Epidermal melanocyte (primary cell): ENCODE measurements around the gene HECTD4.
"Not testable (repeated sequence)": the region's sequence is repeated elsewhere in the genome, so short reads cannot be mapped to it uniquely, and the experiment has no call there.

ENCODE experiments used
- DNase-seq: peaks from one replicate; pipeline ENCODE4 v3.0.0; 2011; ENCODE audit warnings: low spot score; ENCODE audit not compliant: insufficient read length

Gene HECTD4

DNA sequence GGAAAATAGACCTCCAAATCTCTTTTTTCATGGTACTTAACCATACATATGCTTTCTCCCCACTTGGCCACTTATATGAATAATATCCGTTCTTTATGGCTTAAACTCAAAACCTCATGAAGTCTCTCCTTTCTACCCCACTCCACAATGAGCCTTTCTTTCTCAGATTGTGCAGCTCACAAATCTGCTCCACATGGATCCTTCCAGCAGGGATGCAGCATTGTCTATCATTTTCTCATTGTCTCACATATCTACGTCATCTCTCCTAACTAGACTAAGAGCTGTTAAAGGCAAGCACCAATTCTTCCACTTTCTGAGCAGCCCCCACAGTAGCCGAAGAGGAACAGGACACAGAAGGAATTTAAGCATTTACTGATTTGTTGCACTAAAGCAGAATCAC, 106.4 kb downstream of the HECTD4 start:
- DNase-seq = no peak

DNA sequence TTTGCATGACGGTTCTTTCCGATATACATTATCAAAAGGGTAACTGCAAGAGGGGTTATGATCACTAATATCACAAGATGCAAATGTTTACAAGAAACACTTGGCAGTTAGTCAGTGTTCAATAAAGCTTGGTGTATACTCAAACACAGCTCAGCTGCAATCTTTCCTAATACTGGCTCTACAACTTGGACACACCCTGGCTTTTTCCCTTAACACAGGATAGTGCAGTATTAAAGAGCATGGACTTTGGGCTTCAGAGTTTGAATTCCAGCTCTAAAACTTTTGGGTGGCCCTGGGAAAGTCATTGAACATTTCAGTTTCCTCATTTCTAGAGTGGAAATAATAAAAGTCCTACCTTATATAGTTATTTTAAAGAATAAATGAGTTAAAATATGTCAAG, 107.0 kb downstream of the HECTD4 start:
- DNase-seq = no peak

DNA sequence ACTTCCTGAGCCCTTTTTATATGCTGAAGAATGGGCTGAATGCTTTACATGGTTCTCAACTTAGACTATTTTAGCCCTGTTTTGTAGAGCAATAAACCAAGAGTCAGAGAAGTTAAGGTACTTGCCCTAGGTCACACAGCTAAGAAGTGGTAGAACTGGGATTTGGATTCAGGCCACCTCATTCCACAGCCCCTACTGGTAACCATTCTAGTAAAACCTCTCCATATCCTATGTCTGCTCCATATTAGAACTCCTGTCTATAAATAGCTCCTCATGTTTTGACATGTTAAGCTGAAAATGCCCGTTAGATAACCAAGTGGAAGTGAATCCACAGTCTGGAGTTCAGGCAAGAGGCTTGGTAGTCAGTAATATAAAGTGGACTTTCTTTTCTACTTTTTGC, 111.6 kb downstream of the HECTD4 start:
- no peak for DNase-seq

DNA sequence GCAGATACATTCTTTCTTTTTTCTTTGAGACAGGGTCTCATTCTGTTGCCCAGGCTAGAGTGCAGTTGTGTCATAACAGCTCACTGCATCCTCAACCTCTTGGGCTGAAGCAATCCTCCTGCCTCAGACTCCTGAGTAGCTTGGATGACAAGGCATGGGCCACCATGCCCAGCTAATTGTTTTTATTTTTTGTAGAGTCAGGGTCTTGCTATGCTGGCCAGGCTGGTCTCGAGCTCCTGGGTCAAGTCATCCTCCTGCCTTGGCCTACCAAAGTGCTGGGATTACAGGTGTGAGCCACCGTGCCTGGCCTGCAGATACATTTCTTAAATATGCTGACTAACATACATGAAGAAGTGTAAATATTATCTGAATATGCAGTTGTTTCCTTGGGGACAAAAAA, 115.8 kb downstream of the HECTD4 start:
- no peak for DNase-seq

- DNase-seq = no peak
Measured at GRCh38 chr12:112261559-112261958, 120.7 kb downstream of the HECTD4 start.

DNA sequence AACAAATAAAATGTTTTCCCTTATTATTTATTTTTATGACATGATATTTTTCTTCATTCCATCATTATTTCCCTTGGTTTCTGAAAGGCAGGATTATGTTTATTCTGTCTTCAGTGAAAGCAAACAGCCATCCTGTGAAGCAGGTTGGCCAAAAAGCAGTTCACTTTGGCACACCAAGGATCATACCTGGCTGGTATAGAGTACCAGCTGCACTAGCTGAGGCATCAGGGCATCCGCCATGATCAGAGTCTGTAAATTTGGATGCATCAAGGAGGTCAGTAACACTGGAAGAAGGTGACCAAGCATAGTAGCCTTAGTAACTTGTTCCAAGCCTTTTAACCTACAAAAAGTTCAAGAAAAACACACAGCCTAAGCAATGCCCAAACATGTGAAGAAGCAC, 123.3 kb downstream of the HECTD4 start:
- DNase-seq = no peak

DNA sequence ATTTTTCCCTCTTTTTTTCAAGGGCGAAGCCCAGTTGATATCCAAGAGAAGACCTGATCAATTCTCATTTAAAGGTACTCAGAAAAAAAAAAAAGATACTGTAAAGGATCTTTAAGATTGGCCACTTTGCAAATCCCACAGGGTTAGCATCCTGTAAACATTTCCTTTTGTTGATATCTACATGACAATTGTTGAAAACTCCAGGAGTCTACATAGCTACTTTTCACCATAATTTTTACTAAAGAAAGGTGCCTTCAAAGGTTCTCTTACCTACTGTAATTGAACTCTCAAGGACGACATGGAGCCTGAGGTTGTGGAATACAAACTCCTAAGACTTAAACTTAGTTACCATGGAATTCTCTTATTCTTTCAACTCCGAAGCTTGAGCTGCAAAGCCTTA, 125.5 kb downstream of the HECTD4 start:
- no peak for DNase-seq

GRCh38 chr12:112252184-112252583, 130.0 kb downstream of the HECTD4 start:
- DNase-seq = no peak

- not testable (repeated sequence) for DNase-seq
Measured at GRCh38 chr12:112244902-112245301, 137.3 kb downstream of the HECTD4 start.

DNA sequence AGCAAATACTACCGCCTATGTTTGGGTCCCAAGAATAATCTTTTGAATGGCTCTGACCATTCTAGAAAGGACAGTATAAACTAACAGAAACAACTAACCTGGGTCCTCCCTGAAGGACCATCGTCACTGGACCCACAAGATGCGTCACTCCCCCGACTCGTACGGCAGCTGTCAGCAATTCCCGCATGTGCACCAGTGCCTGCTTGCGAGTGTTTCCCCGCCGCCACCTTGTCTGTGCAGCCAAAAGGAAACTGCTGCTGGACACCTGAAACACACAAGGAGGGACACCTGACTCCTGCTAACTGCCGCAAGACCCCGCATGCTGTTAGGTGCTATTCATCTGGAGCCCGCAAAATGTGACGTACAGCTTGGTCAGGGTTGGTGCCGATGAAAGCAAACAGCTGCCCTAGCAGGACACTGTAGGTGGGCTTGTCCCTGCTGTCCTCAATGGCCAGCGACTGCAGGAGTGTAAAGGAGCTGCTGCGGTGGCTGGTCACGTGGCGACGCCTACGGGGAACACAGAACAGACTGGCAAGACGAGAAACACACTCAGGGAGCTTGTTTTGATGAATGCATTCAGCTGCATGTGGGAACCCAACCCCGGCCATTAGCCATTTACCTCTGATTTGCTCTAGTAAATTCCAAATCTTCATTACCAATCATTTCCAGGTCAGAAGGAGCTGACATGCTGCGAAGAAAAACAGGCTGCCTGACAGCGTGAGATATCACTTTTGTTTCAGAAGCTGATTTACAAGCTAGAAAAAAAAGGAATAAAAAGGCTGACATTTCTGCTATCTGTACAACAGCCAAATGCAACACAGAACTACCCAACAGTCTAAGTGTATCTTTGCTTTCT, 138.7 kb downstream of the HECTD4 start:
- no peak for DNase-seq

- no peak for DNase-seq
Measured at GRCh38 chr12:112241176-112241575, 141.1 kb downstream of the HECTD4 start.

DNA sequence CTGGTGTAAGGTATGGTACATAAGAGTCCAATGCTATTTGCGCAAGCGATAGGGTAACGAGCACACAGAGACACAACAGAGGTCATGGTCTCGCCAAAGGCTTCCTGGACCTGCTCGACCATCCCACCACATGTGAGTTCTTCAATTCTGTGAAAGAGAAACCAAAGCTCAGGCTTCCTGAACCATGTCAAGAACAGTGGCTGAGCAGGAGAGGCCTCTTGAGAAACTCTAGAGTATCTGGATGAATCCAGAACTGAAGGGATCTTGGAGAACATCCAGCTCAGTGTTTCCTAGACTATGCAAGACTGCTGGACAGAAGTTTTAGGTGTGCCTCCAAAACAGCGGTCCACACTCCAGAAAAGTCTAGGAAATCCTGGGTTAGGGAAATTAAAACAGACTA, 142.3 kb downstream of the HECTD4 start:
- no peak for DNase-seq

DNA sequence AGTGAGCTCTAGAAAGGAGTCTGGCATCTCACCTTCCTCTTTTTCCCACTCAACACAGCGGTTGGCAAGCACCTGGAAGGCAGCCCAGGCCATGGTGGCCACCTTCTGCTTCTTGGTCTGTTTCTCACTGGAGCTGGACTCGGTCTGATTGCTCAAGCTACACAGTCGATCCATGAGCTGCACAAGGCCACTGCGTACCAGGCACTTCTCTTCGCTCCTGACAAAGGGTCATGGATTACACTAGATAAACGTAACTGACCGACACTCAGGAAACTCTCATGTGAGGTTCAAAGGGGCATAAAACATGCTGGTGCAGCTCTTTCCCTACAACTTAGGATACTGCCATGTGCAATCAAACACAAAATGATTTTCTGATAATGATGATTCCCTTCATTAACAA, 143.2 kb downstream of the HECTD4 start:
- no peak for DNase-seq

GRCh38 chr12:112238441-112238840, 143.8 kb downstream of the HECTD4 start:
- DNase-seq = no peak

GRCh38 chr12:112236786-112237185, 145.4 kb downstream of the HECTD4 start:
- no peak for DNase-seq

GRCh38 chr12:112236386-112236785, 145.8 kb downstream of the HECTD4 start:
- DNase-seq = no peak

GRCh38 chr12:112234303-112234702, 147.9 kb downstream of the HECTD4 start:
- DNase-seq = no peak

DNA sequence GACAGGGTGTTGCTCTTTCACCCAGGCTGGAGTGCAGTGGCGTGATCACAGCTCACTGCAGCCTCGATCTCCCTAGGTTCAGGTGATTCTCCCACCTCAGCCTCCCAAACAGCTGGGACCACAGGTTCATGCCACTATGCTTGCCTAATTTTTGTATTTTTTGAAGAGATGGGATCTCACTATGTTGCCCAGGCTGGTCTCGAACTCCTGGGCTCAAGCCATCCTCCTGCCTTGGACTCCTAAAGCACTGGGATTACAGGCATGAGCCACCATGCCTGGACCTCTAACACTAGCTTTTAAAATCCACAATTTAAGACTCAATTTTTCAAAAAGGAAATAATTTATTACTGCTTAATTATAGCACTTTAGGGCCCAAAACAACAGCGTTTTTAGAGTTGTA, 149.0 kb downstream of the HECTD4 start:
- no peak for DNase-seq

GRCh38 chr12:112230136-112230535, 152.1 kb downstream of the HECTD4 start:
- no peak for DNase-seq

DNA sequence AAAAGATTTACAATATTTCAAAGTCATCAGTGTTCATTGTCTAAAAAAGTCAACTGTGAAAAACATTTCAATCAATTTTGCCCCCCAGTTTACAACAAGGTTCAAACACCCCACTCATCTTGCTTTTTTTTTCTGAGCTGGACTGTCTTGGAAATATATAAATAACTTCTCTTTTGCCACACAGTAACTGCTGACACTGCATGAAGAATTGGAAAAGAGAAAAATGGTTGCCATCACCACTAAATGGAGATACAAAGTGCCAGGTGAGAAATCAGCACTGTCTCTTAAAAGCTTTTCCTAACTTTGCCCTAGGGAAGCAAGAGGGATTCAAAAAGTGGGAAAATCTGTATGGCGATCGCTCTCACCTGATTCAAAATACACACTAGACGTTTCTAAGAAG, 155.5 kb downstream of the HECTD4 start:
- no peak for DNase-seq

DNA sequence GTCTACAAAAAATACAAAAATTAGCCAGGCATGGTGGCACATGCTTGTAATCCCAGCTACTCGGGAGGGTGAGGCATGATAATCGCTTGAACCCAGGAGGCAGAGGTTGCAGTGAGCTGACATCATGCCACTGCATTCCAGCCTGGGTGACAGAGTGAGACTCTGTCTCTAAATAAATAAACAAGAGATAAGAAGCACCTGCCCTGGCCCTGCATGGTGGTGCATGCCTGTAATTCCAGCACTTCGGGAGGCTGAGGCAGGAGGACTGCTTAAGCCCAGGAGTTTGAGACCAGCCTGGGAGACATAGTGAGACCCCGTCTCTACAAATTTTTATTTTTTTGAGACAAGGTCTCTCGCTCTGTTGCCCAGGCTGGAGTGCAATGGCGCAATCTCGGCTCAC, 161.6 kb downstream of the HECTD4 start:
- not testable (repeated sequence) for DNase-seq

- DNase-seq = no peak
Measured at GRCh38 chr12:112219195-112219594, 163.0 kb downstream of the HECTD4 start.

GRCh38 chr12:112218150-112218549, 164.1 kb downstream of the HECTD4 start:
- DNase-seq = no peak
